Mesenchymal stem cell (in vitro differentiated cells and primary cell): ENCODE data around the gene LGALS1.
"Not testable (repeated sequence)": the region's sequence is repeated elsewhere in the genome, so short reads cannot be mapped to it uniquely, and the experiment has no call there.

Source experiments
- DNase-seq: peaks from one replicate; pipeline ENCODE4 v3.0.0-alpha.2; 2013
- H2AFZ ChIP-seq: one replicate; pipeline ENCODE4 v1.6.1; 2013; ENCODE audit warnings: low read depth, mild to moderate bottlenecking, control low read depth, inconsistent platforms, low read length, moderate library complexity
- H2AK5ac ChIP-seq: 2 replicates; pipeline ENCODE4 v1.6.1; 2013; ENCODE audit warnings: low read length, moderate library complexity, mild to moderate bottlenecking, inconsistent platforms; ENCODE audit not compliant: severe bottlenecking
- H2BK120ac ChIP-seq: one replicate; pipeline ENCODE4 v1.6.1; 2013; ENCODE audit warnings: low read depth, mild to moderate bottlenecking, inconsistent platforms, low read length, moderate library complexity
- H2BK12ac ChIP-seq, 2 experiments: one replicate each; pipeline ENCODE4 v1.6.1; 2013; ENCODE audit warnings: inconsistent platforms in 2 of 2, low read length in 2 of 2, mild to moderate bottlenecking in 2 of 2, moderate library complexity in 2 of 2, control low read depth in 1 of 2
- H2BK15ac ChIP-seq: one replicate; pipeline ENCODE4 v1.6.1; 2013; ENCODE audit warnings: mild to moderate bottlenecking, low read depth, inconsistent platforms; ENCODE audit not compliant: poor library complexity, severe bottlenecking
- H2BK5ac ChIP-seq: 2 replicates; pipeline ENCODE4 v1.6.1; 2013; ENCODE audit warnings: low read depth, mild to moderate bottlenecking, low read length, control low read depth, inconsistent platforms; ENCODE audit not compliant: poor library complexity, severe bottlenecking
- H3K14ac ChIP-seq, 2 experiments: one replicate each; pipeline ENCODE4 v1.6.1; 2013; ENCODE audit warnings: inconsistent platforms in 2 of 2, low read length in 2 of 2, control low read depth in 1 of 2, mild to moderate bottlenecking in 1 of 2, moderate library complexity in 1 of 2
- H3K18ac ChIP-seq, 2 experiments: one replicate each; pipeline ENCODE4 v1.6.1; 2013; ENCODE audit warnings: inconsistent platforms in 2 of 2, low read length in 2 of 2, control low read depth in 1 of 2, low read depth in 1 of 2, mild to moderate bottlenecking in 1 of 2
- H3K23ac ChIP-seq, 2 experiments: one replicate each; pipeline ENCODE4 v1.6.1; 2013; ENCODE audit warnings: inconsistent platforms in 2 of 2, low read length in 2 of 2, mild to moderate bottlenecking in 2 of 2, moderate library complexity in 2 of 2, control low read depth in 1 of 2
- H3K27ac ChIP-seq: 2 replicates; pipeline ENCODE4 v1.5.1; 2013; ENCODE audit warnings: mild to moderate bottlenecking, moderate library complexity, low read length, control low read depth, inconsistent platforms; ENCODE audit not compliant: poor library complexity, severe bottlenecking
- H3K27me3 ChIP-seq, 2 experiments: 2 replicates each; pipeline versions ENCODE4 v1.6.1 to v1.7.0; 2013; ENCODE audit warnings: low read length in 2 of 2, mild to moderate bottlenecking in 2 of 2, moderate library complexity in 2 of 2, control low read depth in 1 of 2, inconsistent platforms in 1 of 2; ENCODE audit not compliant: control insufficient read depth in 1 of 2, insufficient read depth in 1 of 2
- H3K36me3 ChIP-seq, 2 experiments: 2 replicates each; pipeline versions ENCODE4 v1.6.1 to v1.7.0; 2013; ENCODE audit warnings: low read length in 2 of 2, control low read depth in 1 of 2, inconsistent platforms in 1 of 2, low read depth in 1 of 2, mild to moderate bottlenecking in 1 of 2; ENCODE audit not compliant: insufficient read depth in 2 of 2, control insufficient read depth in 1 of 2
- H3K4ac ChIP-seq, 2 experiments: one replicate each; pipeline ENCODE4 v1.6.1; 2013; ENCODE audit warnings: inconsistent platforms in 2 of 2, low read length in 2 of 2, mild to moderate bottlenecking in 2 of 2, moderate library complexity in 2 of 2, control low read depth in 1 of 2, low read depth in 1 of 2
- H3K4me1 ChIP-seq: 2 replicates; pipeline ENCODE4 v1.6.1; 2013; ENCODE audit warnings: low read depth, low read length, control low read depth; ENCODE audit not compliant: control insufficient read depth, insufficient read depth
- H3K4me2 ChIP-seq: 2 replicates; pipeline ENCODE4 v1.6.1; 2013; ENCODE audit warnings: low read length, mild to moderate bottlenecking, inconsistent platforms; ENCODE audit not compliant: poor library complexity, severe bottlenecking
- H3K4me3 ChIP-seq, 2 experiments: 2 replicates each; pipeline versions ENCODE4 v1.5.1 to v1.7.0; 2013; ENCODE audit warnings: low read length in 2 of 2, mild to moderate bottlenecking in 2 of 2, control low read depth in 1 of 2, low read depth in 1 of 2; ENCODE audit not compliant: insufficient read depth in 1 of 2
- H3K79me1 ChIP-seq: replicated peaks from 2 replicates; pipeline ENCODE4 v1.6.1; 2013; ENCODE audit warnings: mild to moderate bottlenecking, control low read depth, low read length, inconsistent platforms; ENCODE audit not compliant: poor library complexity, severe bottlenecking
- H3K9ac ChIP-seq: 2 replicates; pipeline ENCODE4 v1.7.0; 2013; ENCODE audit warnings: mild to moderate bottlenecking, low read length, moderate library complexity
- H3K9me3 ChIP-seq: 2 replicates; pipeline ENCODE4 v1.7.0; 2013; ENCODE audit warnings: mild to moderate bottlenecking, low read length; ENCODE audit not compliant: control insufficient read depth
- H4K8ac ChIP-seq: one replicate; pipeline ENCODE4 v1.6.1; 2013; ENCODE audit warnings: inconsistent platforms, mild to moderate bottlenecking, low read length, moderate library complexity
- H4K91ac ChIP-seq: one replicate; pipeline ENCODE4 v1.6.1; 2013; ENCODE audit warnings: mild to moderate bottlenecking, low read length, inconsistent platforms
- WGBS: methylation state at CpG from one replicate; pipeline ENCODE4 v1.1.7; 2013; ENCODE audit warnings: mixed read lengths; 5-methylcytosine and 5-hydroxymethylcytosine counted together

The LGALS1 gene

DNA sequence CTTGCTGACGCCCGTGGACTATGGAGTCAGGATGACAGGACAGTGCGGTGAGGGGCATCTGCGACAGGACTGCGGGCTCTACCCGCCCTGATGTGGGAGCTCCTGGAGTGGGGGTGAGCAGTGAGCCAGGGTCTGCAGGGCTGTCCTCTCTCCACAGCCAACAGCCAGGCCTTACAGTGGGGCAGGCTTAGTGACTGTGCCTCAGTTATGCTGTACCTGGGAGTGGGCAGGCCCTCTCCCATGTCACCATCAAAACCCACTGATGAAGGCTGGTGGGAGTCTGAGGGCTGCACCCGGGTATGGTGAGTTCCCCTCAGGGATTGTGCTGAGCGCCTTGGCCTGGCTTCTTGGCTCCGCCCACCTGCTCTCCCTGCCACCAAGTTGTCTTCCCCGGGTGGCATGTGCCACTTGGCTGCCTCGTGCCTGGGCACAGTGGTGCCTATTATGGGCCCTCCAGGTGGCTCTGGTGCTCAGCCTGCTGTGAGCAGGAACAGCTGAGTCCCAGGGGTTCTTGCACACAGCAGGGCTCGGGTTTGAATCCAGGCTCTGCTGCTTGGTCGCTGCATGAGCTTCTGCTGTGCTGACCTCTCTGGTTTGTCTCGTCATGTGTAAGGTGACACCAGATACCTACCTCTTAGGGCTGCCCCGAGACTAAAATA lies 17.3 kb downstream of the LGALS1 start:
- Histone ChIP-seq H3K27me3 (no peaks in the 10 kb centered on the region), H3K4ac (no peak overlapping the region), H2BK5ac (no peak overlapping the region), H2AFZ (no peak overlapping the region), H3K23ac (no peak overlapping the region), H3K4me1 (peaks cover 15% of the 10 kb centered on the region), H3K18ac (no peak overlapping the region), H3K4me3 (no peak overlapping the region), H2BK12ac (no peak overlapping the region), H3K79me1 (peaks cover 20% of the 10 kb centered on the region), H3K36me3 (peaks cover 54 to 56% of the 10 kb centered on the region in 2 experiments), H2AK5ac (no peak overlapping the region), H3K14ac (no peak overlapping the region), H3K9ac (no peak overlapping the region), H3K4me2 (no peak overlapping the region), H2BK120ac (no peak overlapping the region), H4K91ac (no peak overlapping the region), H3K9me3 (no peaks in the 10 kb centered on the region), H2BK15ac (peak overlapping the region; percentile 38), H3K27ac (no peak overlapping the region), H4K8ac (peak overlapping the region; percentile 28)
- DNase-seq = no peak
- 97% methylated on average over 15 of the region's 15 CpGs for WGBS

DNA sequence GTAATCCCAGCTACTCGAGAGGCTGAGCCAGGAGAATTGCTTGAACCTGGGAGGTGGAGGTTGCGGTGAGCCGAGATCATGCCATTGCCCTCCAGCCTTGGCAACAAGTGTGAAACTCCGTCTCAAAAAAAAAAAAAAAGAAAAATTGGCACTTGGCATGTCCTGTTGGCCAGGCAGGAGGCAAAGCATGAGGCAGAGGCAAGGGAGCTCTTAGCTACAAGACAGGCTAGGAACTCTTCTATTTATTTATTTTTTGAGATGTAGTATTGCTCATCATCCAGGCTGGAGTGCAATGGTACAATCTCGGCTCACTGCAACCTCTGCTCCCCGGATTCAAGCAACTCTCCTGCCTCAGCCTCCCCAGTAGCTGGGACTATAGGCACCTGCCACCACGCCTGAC lies 18.7 kb downstream of the LGALS1 start:
- DNase-seq, H2BK12ac ChIP-seq, H3K9me3 ChIP-seq, H2BK5ac ChIP-seq, H4K91ac ChIP-seq, H3K23ac ChIP-seq, H3K4me2 ChIP-seq, H2AFZ ChIP-seq, H4K8ac ChIP-seq, H2BK120ac ChIP-seq, H3K9ac ChIP-seq, H3K14ac ChIP-seq, H3K27ac ChIP-seq, H3K4ac ChIP-seq, H3K18ac ChIP-seq, H3K4me3 ChIP-seq, H2AK5ac ChIP-seq, H2BK15ac ChIP-seq, H3K27me3 ChIP-seq: not testable (repeated sequence)
- WGBS = 92% methylated on average over 5 of the region's 7 CpGs
- Histone ChIP-seq H3K36me3 (peaks cover 42 to 44% of the 10 kb centered on the region in 2 experiments), H3K79me1 (peaks cover 11% of the 10 kb centered on the region), H3K4me1 (peaks cover 10% of the 10 kb centered on the region)

DNA sequence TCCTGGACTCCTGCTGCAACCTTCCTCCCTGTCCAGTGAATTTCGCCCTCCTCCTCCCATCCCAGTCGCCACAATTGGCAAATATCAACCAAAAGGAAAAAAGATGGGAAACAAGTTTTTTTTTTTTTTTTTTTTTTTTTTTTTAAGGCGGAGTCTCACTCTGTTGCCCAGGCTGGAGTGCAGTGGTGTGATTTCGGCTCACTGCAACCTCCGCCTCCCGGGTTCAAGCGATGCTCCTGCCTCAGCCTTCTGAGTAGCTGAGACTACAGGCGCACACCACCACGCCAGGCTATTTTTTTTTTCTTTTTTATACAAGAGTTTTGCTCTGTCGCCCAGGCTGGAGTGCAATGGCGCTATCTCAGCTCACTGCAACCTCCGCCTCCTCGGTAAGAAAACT lies 20.8 kb downstream of the LGALS1 start:
- H2BK12ac ChIP-seq, H3K4ac ChIP-seq, H2AK5ac ChIP-seq, H3K14ac ChIP-seq, H2BK120ac ChIP-seq, H2BK15ac ChIP-seq, H4K8ac ChIP-seq, H3K23ac ChIP-seq, H3K27ac ChIP-seq, H3K9me3 ChIP-seq, H3K79me1 ChIP-seq, H2BK5ac ChIP-seq, H3K18ac ChIP-seq, H4K91ac ChIP-seq, H3K4me1 ChIP-seq, H2AFZ ChIP-seq, H3K27me3 ChIP-seq, DNase-seq: not testable (repeated sequence)
- peak overlapping the region; percentile 40 for H3K9ac ChIP-seq
- H3K36me3 ChIP-seq = peaks cover 28 to 32% of the 10 kb centered on the region in 2 experiments
- H3K4me2 ChIP-seq = peak overlapping the region; percentile 61
- 48% methylated on average over 11 of the region's 13 CpGs for WGBS
- H3K4me3 ChIP-seq = peak overlapping the region in 1 of 2 experiments; percentile 53

DNA sequence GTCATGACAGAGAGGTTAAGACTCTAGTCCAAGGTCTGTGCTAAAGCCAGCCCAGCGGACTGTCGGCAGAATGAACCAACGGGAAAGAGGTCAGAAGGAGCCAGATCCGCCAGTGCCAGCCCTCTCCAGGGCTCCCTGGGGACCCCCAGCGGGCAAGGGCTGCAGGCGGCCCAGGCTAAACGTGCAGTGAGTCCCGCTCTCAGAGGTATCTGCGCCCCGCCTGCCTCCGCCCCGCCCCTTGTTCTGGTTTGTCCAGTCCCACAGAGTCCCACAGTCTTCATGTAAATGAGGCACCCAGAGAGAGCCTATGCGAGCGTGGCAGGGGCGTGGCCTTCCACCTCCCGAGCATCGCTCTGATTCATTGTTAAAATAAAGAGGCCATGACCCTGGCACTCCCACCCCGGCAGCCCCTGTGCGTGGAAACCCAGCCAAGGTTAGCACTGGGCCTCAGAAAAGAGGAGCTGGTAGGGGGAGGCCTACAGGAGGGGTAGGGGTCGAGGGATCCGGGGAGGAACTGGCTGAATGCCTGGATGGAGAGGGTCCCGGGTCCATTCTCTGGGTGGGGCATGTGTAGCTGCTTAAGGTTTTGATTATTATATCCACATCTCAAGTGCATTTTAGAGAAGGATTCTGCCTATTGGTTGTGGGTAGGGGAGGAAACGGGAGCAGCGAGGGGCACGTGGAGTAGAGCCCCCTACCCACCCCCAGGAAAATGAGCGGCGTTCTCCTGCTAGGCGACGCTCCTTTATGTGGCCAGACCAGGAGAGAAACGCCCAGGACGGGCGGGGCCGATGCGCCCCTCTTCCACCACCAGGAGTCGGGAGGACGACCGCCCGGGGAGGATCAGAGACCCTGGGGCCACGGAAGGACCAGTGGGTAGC lies 21.5 kb downstream of the LGALS1 start, which contains the start of gene TRIOBP:
TRIOBP (plus strand) TSS at position 392 of the 881 bp plus-strand sequence. CDS start 4,318 bp downstream, outside the sequence.
- H3K27ac ChIP-seq = no peak within 1 kb of the TSS
- WGBS = 6% methylated on average over 34 of the region's 39 CpGs

More for the DNA sequence above, 21.5 kb downstream of the LGALS1 start, which contains the start of gene TRIOBP:
- Histone ChIP-seq H2BK15ac (no peak within 1 kb of the TSS), H2BK5ac (no peak within 1 kb of the TSS), H2BK120ac (no peak within 1 kb of the TSS), H3K4ac (no peak within 1 kb of the TSS), H4K8ac (no peak within 1 kb of the TSS), H3K36me3 (peaks cover 22 to 27% of the 10 kb centered on the region in 2 experiments), H3K9ac (peak within 1 kb of the TSS; percentile 40), H3K23ac (no peak within 1 kb of the TSS), H3K4me3 (peak within 1 kb of the TSS; percentile 40 to 53), H2AK5ac (no peak within 1 kb of the TSS), H3K27me3 (no peaks in the 10 kb centered on the region), H3K14ac (no peak within 1 kb of the TSS), H3K4me2 (peak within 1 kb of the TSS; percentile 73), H3K4me1 (peaks cover 9% of the 10 kb centered on the region), H2AFZ (peak within 1 kb of the TSS; percentile 62), H3K9me3 (no peaks in the 10 kb centered on the region), H3K79me1 (no peaks in the 10 kb centered on the region), H3K18ac (no peak within 1 kb of the TSS), H4K91ac (peak within 1 kb of the TSS; percentile 9), H2BK12ac (peak within 1 kb of the TSS; percentile 18 to 57)
- peak; percentile 95 for DNase-seq
